LoVo (cell line): ENCODE measurements around the gene OSBPL10.
"Not testable (repeated sequence)": the region's sequence is repeated elsewhere in the genome, so short reads cannot be mapped to it uniquely, and the experiment has no call there.

Experiments used
- DNase-seq: peaks from one replicate; pipeline ENCODE4 v3.0.0-alpha.2; 2016; ENCODE audit warnings: low spot score

Gene OSBPL10

GRCh38 chr3:31813197-31813596, 167.9 kb downstream of the OSBPL10 start:
- no peak for DNase-seq

- DNase-seq, result no peak
These were observed 170.1 kb downstream of the OSBPL10 start for GRCh38 chr3:31810991-31811433.

- no peak for DNase-seq
These were observed 172.8 kb downstream of the OSBPL10 start for GRCh38 chr3:31808143-31808720.

GRCh38 chr3:31804251-31805051, 176.6 kb downstream of the OSBPL10 start:
- DNase-seq, result no peak

- DNase-seq, result no peak
These were observed 177.9 kb downstream of the OSBPL10 start for GRCh38 chr3:31802981-31803740.

GRCh38 chr3:31800436-31800835, 180.6 kb downstream of the OSBPL10 start:
- DNase-seq, result no peak

- DNase-seq, result no peak
These were observed 182.2 kb downstream of the OSBPL10 start for GRCh38 chr3:31798840-31799239.

GRCh38 chr3:31793821-31794220, 187.2 kb downstream of the OSBPL10 start:
- no peak for DNase-seq

GRCh38 chr3:31791090-31791430, 190.0 kb downstream of the OSBPL10 start:
- DNase-seq, result no peak

- DNase-seq, result no peak
These were observed 190.6 kb downstream of the OSBPL10 start for GRCh38 chr3:31790193-31791089.

GRCh38 chr3:31789429-31789828, 191.6 kb downstream of the OSBPL10 start:
- DNase-seq, result no peak

- no peak for DNase-seq
These were observed 195.3 kb downstream of the OSBPL10 start for GRCh38 chr3:31785734-31786133.

GRCh38 chr3:31785286-31785685, 195.8 kb downstream of the OSBPL10 start:
- no peak for DNase-seq

GRCh38 chr3:31783851-31784250, 197.2 kb downstream of the OSBPL10 start:
- not testable (repeated sequence) for DNase-seq

GRCh38 chr3:31782306-31782705, 198.8 kb downstream of the OSBPL10 start:
- not testable (repeated sequence) for DNase-seq

GRCh38 chr3:31779514-31779913, 201.5 kb downstream of the OSBPL10 start:
- no peak for DNase-seq

GRCh38 chr3:31777887-31778286, 203.2 kb downstream of the OSBPL10 start:
- DNase-seq, result no peak

GRCh38 chr3:31777092-31777491, 204.0 kb downstream of the OSBPL10 start:
- no peak for DNase-seq

- no peak for DNase-seq
These were observed 205.0 kb downstream of the OSBPL10 start for GRCh38 chr3:31776016-31776415.

GRCh38 chr3:31775383-31775782, 205.7 kb downstream of the OSBPL10 start:
- no peak for DNase-seq

- no peak for DNase-seq
These were observed 208.1 kb downstream of the OSBPL10 start for GRCh38 chr3:31772758-31773473.
